GM21367 (cell line): ENCODE results near the gene TGFB3.
A peak's percentile ranks its signal among the peaks of the same experiment; 100 is the strongest.

Source experiments
- ATAC-seq: cut with Tn5 transposase; IDR thresholded peaks from one replicate; pipeline ENCODE4 v1.9.1; 2021; ENCODE audit not compliant: unreplicated experiment

TGFB3 gene

DNA sequence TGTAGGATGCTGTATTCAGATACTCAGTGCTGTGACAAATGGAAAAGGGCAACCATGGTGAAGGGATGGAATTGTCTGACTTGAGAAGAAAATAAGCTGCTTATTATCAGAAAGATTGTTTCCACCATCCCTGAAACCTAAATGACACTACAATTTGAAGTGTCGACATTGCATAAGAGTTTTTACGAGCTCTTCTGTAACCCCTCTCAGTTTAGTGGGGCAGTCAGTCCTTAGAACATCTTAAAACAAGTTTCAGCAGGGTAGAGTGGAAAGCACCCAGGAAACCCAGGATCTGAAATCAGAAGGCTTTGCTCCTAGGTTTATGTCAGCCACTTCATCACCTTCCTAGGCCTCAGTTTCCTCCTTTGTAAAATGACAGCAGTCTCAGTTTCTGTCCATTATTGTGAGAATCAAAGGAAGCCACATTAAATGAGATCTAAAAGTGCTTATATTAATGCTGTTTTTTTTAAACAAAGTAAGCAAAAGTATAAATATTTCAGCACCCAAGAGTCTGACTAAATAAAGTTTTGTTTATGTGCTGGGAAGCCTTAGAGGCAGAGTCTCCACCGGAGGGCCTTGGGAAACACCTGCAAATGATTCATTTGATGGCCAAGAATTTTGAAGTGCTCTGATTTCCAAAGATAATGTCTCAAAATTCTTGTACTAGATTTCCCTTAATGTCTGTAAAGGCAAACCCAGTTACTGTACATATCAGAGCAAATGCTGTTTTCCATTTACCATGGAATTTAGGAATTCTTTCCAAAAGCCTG lies 5.6 kb upstream of the TGFB3 start:
- ATAC-seq: no peak

DNA sequence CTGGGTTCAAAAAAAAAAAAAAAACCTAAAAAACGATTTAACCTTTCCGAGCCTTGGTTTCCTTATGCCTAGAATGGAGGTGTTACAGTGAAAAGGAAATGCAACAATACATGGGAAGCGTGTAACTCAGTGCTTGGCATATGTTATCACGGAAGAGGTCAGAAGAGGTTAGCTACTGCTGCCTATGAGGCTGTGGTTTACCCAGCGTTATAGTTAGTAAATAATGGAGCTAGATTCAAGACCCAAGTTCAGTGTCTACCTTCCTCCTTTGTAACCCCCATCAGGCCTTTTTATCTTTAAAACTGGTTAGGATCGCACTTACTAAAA lies 4.6 kb upstream of the TGFB3 start:
- no peak for ATAC-seq

DNA sequence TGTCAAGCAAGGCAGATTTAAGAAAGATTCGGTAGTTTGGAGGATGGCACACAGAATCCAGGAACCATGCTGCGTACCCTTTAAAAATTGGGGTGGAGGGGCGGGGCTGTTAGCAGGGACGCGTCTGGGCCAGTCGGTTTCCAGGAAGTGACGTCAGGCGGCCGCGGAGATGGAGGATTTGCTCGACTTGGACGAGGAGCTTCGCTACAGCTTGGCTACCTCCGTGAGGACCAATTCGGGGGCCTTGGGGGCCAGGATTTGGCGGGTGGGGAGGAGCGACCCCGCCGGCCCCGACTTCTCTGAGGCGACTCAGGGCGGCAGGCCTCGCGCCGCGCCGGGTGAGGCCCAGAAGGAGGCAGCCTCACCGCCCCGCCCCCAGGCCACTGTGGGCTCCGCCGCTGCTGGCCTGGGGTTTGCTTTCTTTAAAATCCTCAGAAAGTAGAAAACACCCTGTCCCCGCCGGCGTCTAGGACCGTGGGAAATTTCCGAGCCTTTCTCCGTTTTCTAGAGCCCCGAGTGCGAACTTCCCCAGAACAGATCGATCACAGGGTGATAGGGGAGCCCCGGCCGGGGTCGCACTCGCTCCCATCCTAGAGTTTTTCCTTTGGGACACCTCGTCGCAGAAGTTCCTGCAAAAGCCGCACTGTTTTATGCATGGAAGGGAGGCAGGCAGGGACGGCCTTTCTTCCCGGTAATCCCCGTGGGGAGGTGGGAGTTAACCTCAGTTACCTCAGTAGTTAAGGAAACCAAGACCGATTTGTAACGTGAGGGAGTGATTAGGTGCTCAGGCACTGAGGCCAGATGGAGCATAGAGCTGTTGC lies 4.0 kb upstream of the TGFB3 start, which contains the start of gene IFT43:
IFT43 (plus strand) TSS at position 146 of the 821 bp plus-strand sequence; CDS start at position 170, 24 bp downstream.
- ATAC-seq: peak; percentile 60

DNA sequence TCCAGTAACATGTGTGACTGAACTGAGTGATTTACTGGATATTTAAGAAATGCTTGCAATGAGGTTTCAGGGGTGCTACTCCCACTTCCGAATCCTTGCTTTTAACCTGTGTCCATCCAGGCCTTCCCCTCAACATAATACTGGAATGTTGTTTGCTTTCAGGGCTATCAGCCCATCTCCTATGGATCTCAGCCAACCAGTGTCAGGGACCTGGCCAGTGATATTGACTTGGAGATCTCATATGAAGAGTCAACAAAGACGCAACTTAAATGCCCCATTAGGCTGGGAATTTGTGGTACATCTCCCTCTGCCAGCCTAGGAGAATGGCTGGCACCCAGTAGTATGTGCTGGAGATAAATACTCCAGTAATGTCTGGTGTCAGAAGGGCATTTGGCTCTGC lies 2.9 kb upstream of the TGFB3 start:
- no peak for ATAC-seq

DNA sequence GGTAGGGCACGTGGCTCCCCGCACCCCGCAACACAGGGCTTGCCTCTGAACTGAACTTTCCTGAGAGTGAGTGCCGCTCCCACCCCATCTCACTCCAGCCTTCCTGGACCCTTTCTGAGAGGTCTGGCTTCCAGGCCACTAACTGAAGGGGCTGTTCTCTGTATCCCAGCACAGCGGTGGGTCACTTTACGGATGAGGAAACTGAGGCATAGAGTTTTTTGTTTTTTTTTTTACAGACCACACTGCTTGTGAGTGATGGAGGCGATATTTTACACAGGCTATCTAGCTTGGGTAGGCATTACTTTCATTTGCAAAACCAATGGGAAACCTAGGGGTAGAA lies 1.2 kb upstream of the TGFB3 start:
- no peak for ATAC-seq

DNA sequence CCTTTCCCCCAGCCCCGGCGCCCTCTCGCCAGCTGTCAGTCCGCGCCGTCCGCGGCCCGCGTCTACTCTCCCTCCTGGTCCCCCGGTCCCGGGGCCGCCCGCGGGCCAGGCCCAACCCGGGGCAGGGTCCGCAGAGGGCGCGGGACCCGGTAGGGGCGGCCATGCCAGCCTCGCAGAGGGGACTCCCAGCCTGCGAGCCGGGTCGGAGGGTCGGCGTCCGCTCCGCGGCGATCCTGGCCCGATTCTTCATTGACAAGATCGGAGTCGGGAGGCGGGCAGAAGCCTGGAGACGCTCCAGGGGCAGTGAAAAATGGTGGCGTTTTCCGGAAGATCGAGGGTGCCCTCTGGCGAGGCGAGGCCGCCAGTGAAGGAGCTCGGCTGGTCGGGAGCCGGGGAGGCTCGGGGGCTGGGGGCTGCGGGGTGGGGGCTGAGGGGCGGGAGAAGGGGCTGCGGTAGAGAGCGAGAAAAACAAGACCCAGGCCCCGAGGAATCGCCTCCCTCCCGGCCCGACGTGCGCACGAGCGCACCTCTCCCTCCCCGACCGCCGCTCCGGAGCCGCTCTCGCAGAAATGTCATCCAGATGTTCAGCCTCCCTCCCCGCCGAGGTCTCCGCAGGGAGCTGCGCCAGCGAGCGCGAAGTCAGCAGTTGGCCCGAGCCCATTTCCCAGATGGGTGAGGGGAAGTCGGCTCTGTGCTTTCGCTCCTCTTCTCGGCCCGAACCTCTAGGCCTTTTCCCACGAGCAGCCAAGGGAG lies 647 bp upstream of the TGFB3 start:
- no peak for ATAC-seq

DNA sequence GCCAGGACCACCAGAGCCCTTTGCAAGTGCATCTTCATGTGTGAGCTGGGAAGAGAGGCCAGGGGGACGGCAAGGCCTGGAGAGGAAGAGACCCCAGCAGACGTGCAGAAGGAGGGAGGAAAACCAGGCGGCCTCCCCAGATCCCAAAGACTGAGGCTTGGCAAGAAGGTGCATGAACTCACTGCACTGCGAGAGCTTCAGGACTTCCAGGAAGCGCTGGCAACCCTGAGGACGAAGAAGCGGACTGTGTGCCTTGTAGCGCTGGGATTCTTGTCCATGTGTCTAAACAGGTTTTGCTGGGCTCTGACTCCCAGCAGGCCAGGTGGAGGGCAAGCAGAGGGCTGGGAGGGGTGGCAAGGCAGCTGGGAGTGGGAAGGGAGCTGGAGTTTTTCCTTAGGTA lies 939 bp downstream of the TGFB3 start:
- no peak for ATAC-seq

DNA sequence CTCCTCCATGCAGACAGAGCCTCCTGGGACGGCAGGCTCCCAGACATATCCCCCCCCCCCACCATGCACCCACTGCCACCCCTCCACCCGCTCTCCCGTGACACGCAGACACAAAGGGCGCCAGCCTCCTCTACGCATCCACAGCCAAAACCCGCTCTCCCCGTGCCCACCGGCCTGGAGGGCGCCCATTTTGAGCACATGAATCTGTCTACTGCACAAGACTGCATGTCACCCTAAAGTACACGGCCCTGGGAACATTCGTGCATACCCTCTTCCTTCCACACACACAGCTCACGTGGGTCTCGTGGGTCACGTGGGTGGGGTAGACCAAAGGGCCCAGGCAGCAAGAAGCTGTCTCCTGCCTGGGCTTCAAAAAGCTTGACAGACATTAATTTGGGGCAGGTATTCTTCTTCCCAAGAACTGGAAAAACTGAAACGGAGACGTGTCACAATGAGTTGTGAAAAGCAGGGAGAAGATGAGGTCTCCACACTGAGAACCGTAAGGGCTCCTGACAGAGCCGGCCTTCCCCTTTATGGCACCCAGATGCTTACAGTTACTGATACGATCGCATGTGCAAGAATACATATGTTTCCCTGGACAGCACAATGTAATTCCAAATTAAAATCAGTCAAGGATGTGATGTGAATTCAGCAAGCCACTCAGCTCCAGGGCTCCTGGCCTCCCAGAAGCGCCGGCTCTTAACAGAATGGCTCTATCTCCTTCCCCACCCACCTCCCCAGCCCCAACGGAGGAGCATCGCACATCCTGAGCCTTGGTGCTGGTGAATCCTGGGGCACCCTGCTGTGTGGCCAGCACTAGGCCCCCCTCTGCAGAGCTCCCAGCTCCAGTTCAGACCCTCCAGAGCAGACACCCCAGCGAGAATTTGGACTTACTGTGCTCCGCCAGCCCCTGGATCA lies 1.9 kb downstream of the TGFB3 start:
- no peak for ATAC-seq

DNA sequence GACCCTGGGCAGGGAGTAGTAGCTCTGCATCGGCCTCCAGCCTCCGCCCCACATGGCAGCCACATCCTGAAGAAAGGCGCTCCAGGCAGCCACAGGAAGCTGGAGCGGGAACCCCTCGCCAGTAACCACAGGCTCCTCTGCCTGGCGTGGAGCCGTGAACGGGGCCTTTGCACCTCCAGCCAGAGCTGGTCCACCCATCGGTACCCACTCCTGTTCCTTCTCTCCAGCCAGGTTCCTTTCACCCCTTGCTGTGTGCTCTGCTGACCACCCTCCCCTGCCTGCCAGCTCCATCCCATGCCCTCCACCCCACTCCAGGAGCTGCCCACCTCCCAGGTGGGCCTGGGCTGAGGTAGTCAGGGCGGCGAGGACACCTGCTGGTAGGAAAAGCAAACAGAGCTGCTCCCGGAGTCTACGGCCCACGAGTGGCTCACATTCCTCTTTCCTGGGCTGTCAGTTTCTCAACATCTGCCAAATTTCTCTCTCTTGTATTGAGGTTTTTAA lies 2.7 kb downstream of the TGFB3 start:
- no peak for ATAC-seq

DNA sequence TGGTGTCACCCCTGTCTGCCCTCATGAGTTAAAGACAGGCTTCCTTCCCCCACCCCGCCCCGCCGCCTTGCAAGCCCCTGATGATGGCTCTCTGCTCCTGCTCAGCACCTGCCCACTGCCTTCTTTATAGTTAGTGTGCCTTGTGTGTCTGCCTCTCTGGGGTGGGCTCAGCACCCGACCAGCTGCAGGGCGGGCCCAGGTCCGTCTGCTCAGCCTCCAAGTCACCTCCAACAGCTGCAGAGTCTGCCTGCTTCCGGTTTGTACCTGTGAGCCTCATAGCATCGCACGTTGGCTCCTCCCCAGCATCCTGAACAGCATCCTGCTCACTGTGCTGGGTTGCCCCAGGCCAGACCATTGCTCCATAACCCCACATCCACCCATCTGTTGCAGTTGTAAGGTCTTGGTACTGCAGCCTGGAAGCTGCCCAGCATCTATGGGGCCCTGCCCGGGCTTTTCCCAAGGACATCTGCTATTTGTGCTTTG lies 3.5 kb downstream of the TGFB3 start:
- no peak for ATAC-seq

DNA sequence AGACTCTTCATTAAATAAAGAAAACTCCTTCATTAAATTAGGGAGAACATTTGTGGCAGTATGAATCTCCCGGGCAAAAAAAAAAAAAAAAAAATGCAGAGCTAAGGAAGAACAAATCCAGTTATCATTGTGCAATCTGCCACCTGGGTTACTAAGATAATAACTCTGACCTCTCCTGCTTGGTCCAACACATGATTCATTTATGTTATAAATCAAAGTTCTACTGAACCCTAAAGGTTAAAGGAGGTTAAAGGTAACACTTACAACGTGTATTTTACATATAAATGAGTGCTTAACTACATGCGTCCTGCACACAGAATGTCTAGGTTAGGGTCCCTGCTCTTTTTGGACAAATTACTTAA lies 4.2 kb downstream of the TGFB3 start:
- ATAC-seq: no peak

DNA sequence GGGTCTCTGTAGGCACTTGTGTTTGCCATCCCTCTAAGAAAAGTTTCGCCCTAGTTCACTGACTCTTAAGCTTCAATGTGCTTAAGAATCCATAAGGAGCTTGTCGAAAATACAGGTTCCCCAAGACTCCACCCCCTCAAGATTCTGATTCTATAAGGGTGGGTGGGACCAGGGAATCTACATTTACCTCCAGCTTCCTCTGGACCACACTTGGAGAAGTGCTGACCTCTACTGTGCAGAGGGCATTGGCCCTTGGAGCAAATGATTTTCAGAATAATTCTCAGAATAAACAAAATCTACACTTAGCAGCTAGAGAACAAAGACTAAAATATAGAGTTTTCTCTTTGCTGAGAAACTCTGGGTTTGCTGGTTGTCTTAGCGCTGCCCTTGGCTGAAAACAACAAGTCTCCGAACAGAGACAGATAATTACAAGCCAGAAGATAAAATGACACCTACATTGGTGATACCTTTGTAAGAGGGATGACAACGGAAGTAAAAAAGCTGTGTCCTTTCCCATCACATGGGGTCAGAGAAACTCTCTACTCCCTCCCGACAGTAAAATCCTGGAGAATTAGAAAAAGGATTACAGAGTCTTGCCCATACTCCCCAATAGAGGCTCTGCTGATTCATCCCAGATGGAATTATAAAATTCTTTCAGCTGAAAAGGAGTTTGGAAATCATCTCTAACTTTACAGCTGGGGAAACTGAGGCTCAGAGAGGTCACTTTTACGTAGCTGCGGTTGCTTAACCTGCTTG lies 4.8 kb downstream of the TGFB3 start:
- ATAC-seq: no peak

DNA sequence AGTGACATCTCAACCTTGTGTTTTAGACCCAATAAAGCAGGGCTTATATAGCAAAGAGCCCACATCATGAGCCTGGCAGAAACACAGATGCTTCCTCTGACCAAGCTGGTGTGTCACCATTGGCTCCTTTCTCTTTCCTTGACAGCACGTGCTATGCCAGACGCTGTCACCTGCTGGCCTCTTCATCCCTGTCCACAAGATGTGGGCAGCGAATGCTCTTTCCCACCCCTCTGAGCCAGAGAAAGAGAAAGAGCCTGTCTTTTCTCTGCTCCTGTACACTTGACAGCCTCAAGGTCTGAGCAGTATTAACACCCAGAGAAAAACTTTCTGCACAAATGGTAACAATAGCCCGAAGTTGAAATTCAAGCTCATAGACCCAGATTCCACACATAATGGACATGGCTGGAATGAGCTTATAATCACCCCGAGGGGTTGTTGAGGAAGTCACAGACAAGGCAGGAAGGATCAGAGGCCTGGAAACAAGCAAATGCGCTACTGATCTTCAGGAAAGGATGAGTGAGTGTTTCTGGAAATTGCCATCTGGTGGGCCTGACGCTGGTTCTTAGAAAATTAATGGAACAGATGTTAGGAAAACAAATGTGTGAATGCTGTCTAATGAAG lies 8.9 kb downstream of the TGFB3 start:
- no peak for ATAC-seq

DNA sequence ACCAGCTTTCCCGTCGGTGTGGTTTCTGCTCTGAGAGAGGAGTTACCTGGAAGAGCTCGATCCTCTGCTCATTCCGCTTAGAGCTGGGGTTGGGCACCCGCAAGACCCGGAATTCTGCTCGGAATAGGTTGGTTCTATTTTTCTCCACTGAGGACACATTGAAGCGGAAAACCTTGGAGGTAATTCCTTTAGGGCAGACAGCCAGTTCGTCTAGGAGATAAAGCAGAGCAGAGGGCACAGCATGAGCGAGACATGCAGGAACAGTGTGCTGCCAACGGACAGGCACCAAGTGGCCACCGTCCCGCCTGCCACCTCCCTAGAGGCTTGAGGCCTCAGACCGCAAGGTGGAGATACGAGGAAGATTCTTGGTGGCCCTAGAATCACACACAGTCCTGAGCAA lies 10.3 kb downstream of the TGFB3 start:
- no peak for ATAC-seq

DNA sequence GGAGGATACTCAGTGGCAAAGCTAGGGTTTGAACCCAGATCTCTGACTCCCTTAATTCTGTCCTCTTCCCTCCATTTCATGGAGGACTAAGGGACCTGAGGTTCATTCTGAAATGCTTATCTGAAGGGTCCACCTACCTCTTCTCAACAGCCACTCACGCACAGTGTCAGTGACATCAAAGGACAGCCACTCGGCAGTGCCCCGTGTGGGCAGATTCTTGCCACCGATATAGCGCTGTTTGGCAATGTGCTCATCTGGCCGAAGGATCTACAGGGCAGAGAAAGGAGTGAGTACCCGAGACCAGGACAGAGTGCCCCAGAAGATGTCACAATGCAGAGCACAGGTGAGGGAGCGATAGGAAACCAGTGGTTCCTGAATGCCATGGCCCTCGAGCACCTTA lies 10.8 kb downstream of the TGFB3 start:
- ATAC-seq: no peak

DNA sequence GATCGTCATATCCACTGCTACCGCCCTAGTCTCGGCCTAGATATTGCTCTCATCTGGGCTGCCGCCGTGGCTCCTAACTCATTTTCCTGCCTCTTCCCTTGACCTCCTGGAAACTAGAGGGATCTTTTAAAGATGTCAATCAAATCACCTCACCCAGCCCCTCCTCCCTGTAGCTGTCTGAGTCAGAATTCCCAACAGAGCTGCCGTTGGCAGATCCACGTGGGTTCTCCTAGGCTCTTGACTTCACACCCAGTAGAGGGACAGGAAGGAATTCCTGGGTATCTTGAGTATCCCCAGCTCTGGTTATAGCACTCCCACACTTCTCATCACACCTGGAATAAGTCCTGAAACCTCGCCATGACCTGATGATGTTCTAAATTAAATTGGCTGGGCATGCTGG lies 11.9 kb downstream of the TGFB3 start:
- ATAC-seq: no peak

DNA sequence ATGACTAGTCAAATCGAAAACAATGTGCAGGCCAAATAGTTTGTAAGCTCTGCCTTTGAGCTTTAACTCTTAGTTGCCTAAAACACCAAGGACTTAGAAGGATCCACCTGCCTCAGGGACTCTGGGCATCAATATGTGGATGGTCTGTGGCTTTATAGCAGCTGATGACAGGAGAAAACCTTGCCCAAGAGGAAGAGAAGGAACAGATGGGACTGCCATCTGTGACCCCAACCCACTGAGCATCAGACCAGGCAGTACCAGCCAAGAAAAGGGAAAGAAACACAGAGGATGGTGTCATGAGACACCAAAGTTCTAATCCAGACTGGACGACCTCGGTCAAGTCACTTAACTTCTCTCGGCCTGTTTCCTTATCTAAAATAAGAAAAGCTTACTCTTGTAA lies 12.7 kb downstream of the TGFB3 start:
- ATAC-seq: no peak

DNA sequence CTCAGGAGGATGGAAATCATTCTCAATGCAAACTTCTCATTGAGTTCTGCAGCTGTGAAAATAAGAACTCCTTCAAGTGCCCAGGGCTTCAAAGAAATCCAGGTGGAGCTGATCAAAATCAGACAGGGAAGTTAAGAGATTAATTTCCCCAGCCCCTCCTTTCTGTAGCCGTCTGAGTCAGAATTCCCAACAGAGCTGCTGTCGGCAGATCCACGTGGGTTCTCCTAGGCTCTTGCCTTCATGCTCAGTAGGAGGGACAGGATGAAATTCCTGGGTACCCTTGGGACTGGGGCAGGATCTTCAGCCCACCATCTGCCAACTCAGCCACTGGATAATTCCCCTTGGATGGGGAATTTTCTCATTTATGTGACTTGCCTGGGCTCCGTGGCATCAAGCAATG lies 13.3 kb downstream of the TGFB3 start:
- no peak for ATAC-seq

DNA sequence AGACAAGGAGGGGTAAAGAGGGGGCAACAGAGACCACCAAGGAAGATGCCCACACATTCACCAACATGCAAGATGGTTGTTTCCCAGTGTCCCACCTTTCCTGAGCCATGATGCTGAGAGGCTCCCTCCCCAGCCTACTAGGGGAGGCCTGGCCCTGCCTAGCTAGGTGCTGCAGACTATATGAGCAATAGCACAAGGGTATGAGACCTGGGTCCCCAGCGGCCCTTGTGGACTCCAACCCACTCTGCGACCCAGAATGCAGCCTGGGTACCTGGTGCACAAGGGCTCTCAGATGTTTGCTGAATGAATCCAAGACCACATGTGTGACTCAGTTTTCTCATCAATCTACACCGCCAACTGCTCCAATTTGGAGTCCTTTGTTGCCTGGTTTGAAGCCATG lies 13.9 kb downstream of the TGFB3 start:
- ATAC-seq: no peak
